GM23338 (cell line): ENCODE data around the gene NSD1. TPM values are rescaled to one million over a fixed set of nuclear protein-coding genes. Genes with fewer than 3 reads are reported as not detected.

Experiments used
- CREB1 ChIP-seq: fragments of 250-450 bp; sonication (Bioruptor Pico); IDR thresholded peaks from 2 replicates; pipeline ENCODE4 v1.5.0; 2020; ENCODE audit warnings: low read depth, mild to moderate bottlenecking, moderate library complexity
- EZH2 ChIP-seq: fragments of 200-600 bp; sonication (generic); IDR thresholded peaks from one replicate; pipeline ENCODE4 v1.8.0; 2017; ENCODE audit warnings: antibody characterized with exemption, mild to moderate bottlenecking, low read depth; ENCODE audit not compliant: unreplicated experiment
- EZH2phosphoT487 ChIP-seq: fragments of 200-600 bp; sonication (generic); IDR thresholded peaks from one replicate; pipeline ENCODE4 v1.8.1; 2018; ENCODE audit warnings: antibody characterized with exemption; ENCODE audit not compliant: unreplicated experiment
- NANOG ChIP-seq: IDR thresholded peaks from 2 replicates; pipeline ENCODE4 v1.6.1; 2016; ENCODE audit warnings: antibody characterized with exemption, borderline replicate concordance
- ZNF114 ChIP-seq: fragments of 250-450 bp; sonication (Bioruptor Pico); IDR thresholded peaks from 2 replicates; pipeline ENCODE4 v1.5.0; 2020; ENCODE audit warnings: mild to moderate bottlenecking, moderate library complexity
- ZNF462 ChIP-seq: fragments of 250-450 bp; sonication (Bioruptor Pico); IDR thresholded peaks from 2 replicates; pipeline ENCODE4 v1.5.0; 2020; ENCODE audit warnings: mild to moderate bottlenecking, moderate library complexity
- polyA plus RNA-seq: library from polyadenylated mRNA; unstranded; fragments of >200 nt; fragmentation: Nextera tagmentation; extraction: Ambion mirVana; gene quantifications from 2 replicates; pipeline ENCODE4 v1.2.1, GENCODE V29; 2016
- total RNA-seq: library from RNA; depleted of rRNA; stranded (reverse); fragments of >200 nt; shearing (Covaris generic); gene quantifications from 2 replicates; pipeline ENCODE4 v1.2.3, GENCODE V29; 2014; rRNA removed
- TF ChIP-seq, protein P1 (sequence below), 2 experiments: fragments of 200-600 bp in 1 of 2; sonication (generic) in 1 of 2; conservative IDR thresholded peaks; 2 replicates each; pipeline versions ENCODE4 v1.5.1 to v1.6.1; 2016 to 2017; ENCODE audit warnings: antibody characterized with exemption in 2 of 2, low read depth in 2 of 2, mild to moderate bottlenecking in 2 of 2, moderate library complexity in 1 of 2
- TF ChIP-seq, protein P2 (sequence below): IDR thresholded peaks from 2 replicates; pipeline ENCODE4 v1.6.1; 2016; ENCODE audit warnings: antibody characterized with exemption

The NSD1 gene
- total and polyA plus RNA-seq, 2 experiments from 2014 or later, result 96.4 to 106 TPM

DNA sequence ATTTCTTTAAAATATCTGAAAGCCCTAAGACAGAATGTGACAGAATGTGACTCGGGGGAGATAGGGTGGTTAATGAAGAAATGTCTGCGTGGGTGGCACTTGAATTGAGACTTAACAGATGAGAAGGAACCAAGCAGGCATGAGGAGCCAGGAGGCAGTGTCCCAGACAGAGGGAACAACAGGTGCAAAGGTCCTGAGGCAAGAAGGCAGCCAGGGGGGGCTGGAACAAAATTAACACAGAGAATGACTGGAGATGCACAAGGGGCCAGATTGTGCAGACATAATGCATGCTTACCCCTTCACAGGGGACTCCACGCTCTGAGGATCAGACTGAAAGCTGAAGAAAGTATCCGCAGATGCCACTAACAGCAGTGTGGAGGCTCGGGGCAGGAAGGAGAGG, 216.2 kb downstream of the NSD1 start (continued):
- no peak for TF ChIP-seq ZNF462 (CRISPR knock-in tag)
- TF ChIP-seq, protein P1, sequence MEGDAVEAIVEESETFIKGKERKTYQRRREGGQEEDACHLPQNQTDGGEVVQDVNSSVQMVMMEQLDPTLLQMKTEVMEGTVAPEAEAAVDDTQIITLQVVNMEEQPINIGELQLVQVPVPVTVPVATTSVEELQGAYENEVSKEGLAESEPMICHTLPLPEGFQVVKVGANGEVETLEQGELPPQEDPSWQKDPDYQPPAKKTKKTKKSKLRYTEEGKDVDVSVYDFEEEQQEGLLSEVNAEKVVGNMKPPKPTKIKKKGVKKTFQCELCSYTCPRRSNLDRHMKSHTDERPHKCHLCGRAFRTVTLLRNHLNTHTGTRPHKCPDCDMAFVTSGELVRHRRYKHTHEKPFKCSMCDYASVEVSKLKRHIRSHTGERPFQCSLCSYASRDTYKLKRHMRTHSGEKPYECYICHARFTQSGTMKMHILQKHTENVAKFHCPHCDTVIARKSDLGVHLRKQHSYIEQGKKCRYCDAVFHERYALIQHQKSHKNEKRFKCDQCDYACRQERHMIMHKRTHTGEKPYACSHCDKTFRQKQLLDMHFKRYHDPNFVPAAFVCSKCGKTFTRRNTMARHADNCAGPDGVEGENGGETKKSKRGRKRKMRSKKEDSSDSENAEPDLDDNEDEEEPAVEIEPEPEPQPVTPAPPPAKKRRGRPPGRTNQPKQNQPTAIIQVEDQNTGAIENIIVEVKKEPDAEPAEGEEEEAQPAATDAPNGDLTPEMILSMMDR (conservative IDR thresholded peaks at IDR 0.05; ENCODE audit: low read depth in 2 of 2), result no peak
- TF ChIP-seq, protein P2, sequence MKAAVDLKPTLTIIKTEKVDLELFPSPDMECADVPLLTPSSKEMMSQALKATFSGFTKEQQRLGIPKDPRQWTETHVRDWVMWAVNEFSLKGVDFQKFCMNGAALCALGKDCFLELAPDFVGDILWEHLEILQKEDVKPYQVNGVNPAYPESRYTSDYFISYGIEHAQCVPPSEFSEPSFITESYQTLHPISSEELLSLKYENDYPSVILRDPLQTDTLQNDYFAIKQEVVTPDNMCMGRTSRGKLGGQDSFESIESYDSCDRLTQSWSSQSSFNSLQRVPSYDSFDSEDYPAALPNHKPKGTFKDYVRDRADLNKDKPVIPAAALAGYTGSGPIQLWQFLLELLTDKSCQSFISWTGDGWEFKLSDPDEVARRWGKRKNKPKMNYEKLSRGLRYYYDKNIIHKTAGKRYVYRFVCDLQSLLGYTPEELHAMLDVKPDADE, result no peak
- no peak for TF ChIP-seq CREB1
- no peak for TF ChIP-seq NANOG
- no peak for TF ChIP-seq EZH2phosphoT487
- TF ChIP-seq ZNF114 (CRISPR knock-in tag), result no peak
- TF ChIP-seq EZH2, result no peak

Other genes starting within 250 kb of the NSD1 start
- gene HK3, start 234.4 kb upstream of the NSD1 start, total RNA-seq, result not detected in 2 replicates
- not detected in 2 replicates for gene HK3, start 234.4 kb upstream of the NSD1 start, polyA plus RNA-seq
- 28.1 and 40.1 TPM in 2 replicates for gene UIMC1, start 127.0 kb upstream of the NSD1 start, total RNA-seq
- gene UIMC1, start 127.0 kb upstream of the NSD1 start, polyA plus RNA-seq, result 33.7 and 36.4 TPM in 2 replicates
- 21.6 and 27.2 TPM in 2 replicates for gene ZNF346, start 111.1 kb upstream of the NSD1 start, total RNA-seq
- 6.8 and 11.0 TPM in 2 replicates for gene ZNF346, start 111.1 kb upstream of the NSD1 start, polyA plus RNA-seq
- 145 and 150 TPM in 2 replicates for gene FGFR4, start 46.9 kb upstream of the NSD1 start, total RNA-seq
- gene FGFR4, start 46.9 kb upstream of the NSD1 start, polyA plus RNA-seq, result 40.3 and 43.4 TPM in 2 replicates
- gene RAB24, start 169.9 kb downstream of the NSD1 start, total RNA-seq, result 24.8 and 27.1 TPM in 2 replicates
- gene RAB24, start 169.9 kb downstream of the NSD1 start, polyA plus RNA-seq, result 26.1 and 27.7 TPM in 2 replicates
- 271 and 328 TPM in 2 replicates for gene PRELID1, start 170.0 kb downstream of the NSD1 start, total RNA-seq
- gene PRELID1, start 170.0 kb downstream of the NSD1 start, polyA plus RNA-seq, result 349 and 359 TPM in 2 replicates
- gene MXD3, start 178.1 kb downstream of the NSD1 start, total RNA-seq, result 11.6 and 13.0 TPM in 2 replicates
- gene MXD3, start 178.1 kb downstream of the NSD1 start, polyA plus RNA-seq, result 8.4 and 9.9 TPM in 2 replicates
- gene LMAN2, start 217.9 kb downstream of the NSD1 start, total RNA-seq, result 220 and 227 TPM in 2 replicates
- 145 and 153 TPM in 2 replicates for gene LMAN2, start 217.9 kb downstream of the NSD1 start, polyA plus RNA-seq
- gene RGS14, start 224.2 kb downstream of the NSD1 start, total RNA-seq, result 37.9 and 39.3 TPM in 2 replicates
- gene RGS14, start 224.2 kb downstream of the NSD1 start, polyA plus RNA-seq, result 23.5 and 24.8 TPM in 2 replicates